Muscle layer of duodenum (tissue), 2 donors: ENCODE measurements around the gene TCEA2.

Experiments used
- H3K27ac ChIP-seq: one replicate; pipeline ENCODE4 v1.7.0; 2013; ENCODE audit warnings: mild to moderate bottlenecking, low read length
- H3K27me3 ChIP-seq: one replicate; pipeline ENCODE4 v1.7.0; 2013; ENCODE audit warnings: low read depth, mild to moderate bottlenecking, control low read depth, low read length
- H3K36me3 ChIP-seq, 2 donors: one replicate each; pipeline ENCODE4 v1.7.0; 2013; ENCODE audit warnings: low read length in 2 of 2, control low read depth in 1 of 2, mild to moderate bottlenecking in 1 of 2; ENCODE audit not compliant: insufficient read depth in 2 of 2, control insufficient read depth in 1 of 2
- H3K4me1 ChIP-seq, 2 donors: one replicate each; pipeline ENCODE4 v1.7.0; 2013; ENCODE audit warnings: low read length in 2 of 2, mild to moderate bottlenecking in 2 of 2, control low read depth in 1 of 2, moderate library complexity in 1 of 2; ENCODE audit not compliant: insufficient read depth in 2 of 2, control insufficient read depth in 1 of 2
- H3K4me3 ChIP-seq, 2 donors: one replicate each; pipeline ENCODE4 v1.7.0; 2013; ENCODE audit warnings: low read length in 2 of 2, low read depth in 1 of 2, mild to moderate bottlenecking in 1 of 2
- H3K9me3 ChIP-seq, 2 donors: one replicate each; pipeline ENCODE4 v1.7.0; 2013; ENCODE audit warnings: low read length in 2 of 2, control low read depth in 1 of 2, mild to moderate bottlenecking in 1 of 2; ENCODE audit not compliant: control insufficient read depth in 1 of 2
- donor health status: healthy.

Gene TCEA2

DNA sequence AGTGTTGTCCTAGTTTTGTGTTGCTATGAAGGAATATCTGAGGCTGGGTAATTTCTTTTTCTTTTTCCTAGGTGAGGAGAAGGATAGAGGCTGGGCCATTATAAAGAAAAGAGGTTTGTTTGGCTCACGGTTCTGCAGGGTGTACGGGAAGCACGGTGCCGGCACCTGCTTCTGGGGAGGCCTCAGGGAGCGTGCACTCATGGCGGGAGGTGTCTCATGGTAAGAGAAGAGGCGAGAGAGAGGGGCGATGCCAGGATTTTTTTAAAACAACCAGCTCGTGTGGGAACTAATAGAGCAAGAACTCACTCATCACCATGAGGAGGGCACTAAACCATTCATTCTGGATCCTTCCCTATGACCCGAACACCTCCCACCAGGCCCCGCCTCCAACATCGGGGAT lies 58.6 kb downstream of the TCEA2 start:
- peaks cover 5% of the 10 kb centered on the region for H3K27me3 ChIP-seq
- H3K4me1 ChIP-seq, result peaks cover 3 to 7% of the 10 kb centered on the region in 2 donors
- no peak overlapping the region for H3K27ac ChIP-seq
- no peaks in the 10 kb centered on the region for H3K9me3 ChIP-seq
- H3K4me3 ChIP-seq, result no peak overlapping the region
- no peaks in the 10 kb centered on the region for H3K36me3 ChIP-seq
